A673 (cell line): ENCODE measurements around the gene TTLL4.

Experiments
- EZH2 ChIP-seq: fragments of 200-600 bp; sonication (generic); IDR thresholded peaks from 2 replicates; pipeline ENCODE4 v1.6.1; 2017; ENCODE audit warnings: borderline replicate concordance, low read depth, mild to moderate bottlenecking, mixed read lengths, antibody characterized with exemption, low read length; ENCODE audit not compliant: poor library complexity, severe bottlenecking
- TF ChIP-seq, protein P1 (sequence below): fragments of 300-800, 200-600 bp; sonication (generic); conservative IDR thresholded peaks from 2 replicates; pipeline ENCODE4 v1.5.1; 2017; ENCODE audit warnings: low read depth, mild to moderate bottlenecking, antibody characterized with exemption, low read length, moderate library complexity, mixed read lengths

DNA sequence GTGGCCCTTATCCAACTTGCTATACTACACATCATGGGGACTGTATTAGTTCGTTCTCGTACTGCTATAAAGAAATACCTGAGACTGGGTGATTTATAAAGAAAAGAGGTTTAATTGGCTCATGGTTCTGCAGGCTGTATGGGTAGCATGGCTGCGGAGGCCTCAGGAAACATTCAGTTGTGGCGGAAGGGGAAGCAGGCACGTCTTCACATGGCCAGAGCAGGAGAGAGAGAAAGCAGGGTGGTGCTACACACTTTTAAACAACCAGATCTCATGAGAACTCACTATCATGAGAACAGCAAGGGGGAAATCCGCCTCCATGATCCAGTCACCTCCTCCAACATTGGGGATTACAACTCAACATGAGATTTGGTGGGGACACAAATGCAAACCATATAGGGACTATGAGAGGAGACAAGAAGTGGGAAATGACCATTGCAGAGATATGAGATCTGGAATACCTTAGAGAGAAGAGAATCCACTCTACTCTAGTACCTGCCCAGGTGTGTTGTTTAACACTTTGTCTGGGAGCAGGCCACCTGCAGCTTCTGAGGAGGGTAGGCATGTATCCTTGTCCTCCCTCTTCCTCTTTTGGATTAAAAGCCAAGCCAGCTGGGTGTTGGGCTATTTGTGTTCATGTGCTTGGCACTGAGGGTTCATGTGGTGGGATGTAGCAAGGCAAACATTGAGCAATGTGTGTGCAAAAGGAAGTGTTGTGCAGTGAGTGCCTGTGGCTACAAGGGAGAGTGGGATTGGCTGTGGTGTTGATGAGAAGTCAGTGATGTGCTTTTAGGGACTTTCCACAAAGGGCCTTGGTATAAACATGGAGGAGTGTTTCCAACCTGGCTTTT lies 22.8 kb downstream of the TTLL4 start:
- TF ChIP-seq, protein P1, sequence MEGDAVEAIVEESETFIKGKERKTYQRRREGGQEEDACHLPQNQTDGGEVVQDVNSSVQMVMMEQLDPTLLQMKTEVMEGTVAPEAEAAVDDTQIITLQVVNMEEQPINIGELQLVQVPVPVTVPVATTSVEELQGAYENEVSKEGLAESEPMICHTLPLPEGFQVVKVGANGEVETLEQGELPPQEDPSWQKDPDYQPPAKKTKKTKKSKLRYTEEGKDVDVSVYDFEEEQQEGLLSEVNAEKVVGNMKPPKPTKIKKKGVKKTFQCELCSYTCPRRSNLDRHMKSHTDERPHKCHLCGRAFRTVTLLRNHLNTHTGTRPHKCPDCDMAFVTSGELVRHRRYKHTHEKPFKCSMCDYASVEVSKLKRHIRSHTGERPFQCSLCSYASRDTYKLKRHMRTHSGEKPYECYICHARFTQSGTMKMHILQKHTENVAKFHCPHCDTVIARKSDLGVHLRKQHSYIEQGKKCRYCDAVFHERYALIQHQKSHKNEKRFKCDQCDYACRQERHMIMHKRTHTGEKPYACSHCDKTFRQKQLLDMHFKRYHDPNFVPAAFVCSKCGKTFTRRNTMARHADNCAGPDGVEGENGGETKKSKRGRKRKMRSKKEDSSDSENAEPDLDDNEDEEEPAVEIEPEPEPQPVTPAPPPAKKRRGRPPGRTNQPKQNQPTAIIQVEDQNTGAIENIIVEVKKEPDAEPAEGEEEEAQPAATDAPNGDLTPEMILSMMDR, result no peak
- TF ChIP-seq EZH2, result no peak
